ENCODE measurements around the gene PCP4L1.

DNA sequence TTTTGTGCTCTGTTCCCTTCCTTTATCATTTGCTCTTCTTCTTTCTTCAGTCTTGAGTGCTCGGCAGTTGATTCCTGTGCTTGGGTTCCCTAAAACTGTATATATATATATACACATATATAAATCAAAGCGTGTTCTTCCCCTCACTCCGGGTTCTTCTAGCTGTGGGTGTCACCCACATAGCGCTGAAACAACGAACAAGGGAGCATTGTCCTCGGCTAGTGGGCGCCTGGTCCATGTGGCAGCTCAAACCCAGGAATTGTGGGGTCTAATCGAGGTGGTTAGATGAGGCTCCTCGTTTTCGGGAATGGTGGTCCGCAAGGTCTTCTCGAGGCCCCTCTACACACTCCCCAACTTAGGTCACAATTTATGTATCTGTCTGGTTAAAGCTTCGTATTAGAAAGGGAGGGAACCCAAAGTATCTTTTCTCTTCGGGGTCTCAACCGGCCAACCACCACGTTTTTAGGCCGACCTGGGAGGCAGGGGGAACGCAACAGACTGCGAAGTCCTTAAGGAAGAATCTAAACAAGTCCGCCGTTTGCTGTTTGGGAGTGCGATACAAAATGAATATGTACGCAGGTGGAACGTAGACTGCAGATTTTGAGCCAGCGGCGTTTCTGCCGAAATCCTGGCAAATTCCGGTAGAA, 55.1 kb downstream of the PCP4L1 start:
- TF ChIP-seq, protein P1, sequence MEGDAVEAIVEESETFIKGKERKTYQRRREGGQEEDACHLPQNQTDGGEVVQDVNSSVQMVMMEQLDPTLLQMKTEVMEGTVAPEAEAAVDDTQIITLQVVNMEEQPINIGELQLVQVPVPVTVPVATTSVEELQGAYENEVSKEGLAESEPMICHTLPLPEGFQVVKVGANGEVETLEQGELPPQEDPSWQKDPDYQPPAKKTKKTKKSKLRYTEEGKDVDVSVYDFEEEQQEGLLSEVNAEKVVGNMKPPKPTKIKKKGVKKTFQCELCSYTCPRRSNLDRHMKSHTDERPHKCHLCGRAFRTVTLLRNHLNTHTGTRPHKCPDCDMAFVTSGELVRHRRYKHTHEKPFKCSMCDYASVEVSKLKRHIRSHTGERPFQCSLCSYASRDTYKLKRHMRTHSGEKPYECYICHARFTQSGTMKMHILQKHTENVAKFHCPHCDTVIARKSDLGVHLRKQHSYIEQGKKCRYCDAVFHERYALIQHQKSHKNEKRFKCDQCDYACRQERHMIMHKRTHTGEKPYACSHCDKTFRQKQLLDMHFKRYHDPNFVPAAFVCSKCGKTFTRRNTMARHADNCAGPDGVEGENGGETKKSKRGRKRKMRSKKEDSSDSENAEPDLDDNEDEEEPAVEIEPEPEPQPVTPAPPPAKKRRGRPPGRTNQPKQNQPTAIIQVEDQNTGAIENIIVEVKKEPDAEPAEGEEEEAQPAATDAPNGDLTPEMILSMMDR (IDR thresholded peaks at IDR 0.05 in 8 of 11, conservative IDR thresholded peaks at IDR 0.05 in 3 of 11), result no peak
- TF ChIP-seq POLR2A (IDR thresholded peaks at IDR 0.05), result no peak
- no peak for TF ChIP-seq POLR2AphosphoS5 (IDR thresholded peaks at IDR 0.05)

Measured in spleen (tissue), 7 donors.